ENCODE data around the gene GJC3.
A peak's percentile ranks its signal among the peaks of the same experiment; 100 is the strongest.
"Not testable (repeated sequence)": the region's sequence is repeated elsewhere in the genome, so short reads cannot be mapped to it uniquely, and the experiment has no call there.

GJC3 gene, protein sequence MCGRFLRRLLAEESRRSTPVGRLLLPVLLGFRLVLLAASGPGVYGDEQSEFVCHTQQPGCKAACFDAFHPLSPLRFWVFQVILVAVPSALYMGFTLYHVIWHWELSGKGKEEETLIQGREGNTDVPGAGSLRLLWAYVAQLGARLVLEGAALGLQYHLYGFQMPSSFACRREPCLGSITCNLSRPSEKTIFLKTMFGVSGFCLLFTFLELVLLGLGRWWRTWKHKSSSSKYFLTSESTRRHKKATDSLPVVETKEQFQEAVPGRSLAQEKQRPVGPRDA

DNA sequence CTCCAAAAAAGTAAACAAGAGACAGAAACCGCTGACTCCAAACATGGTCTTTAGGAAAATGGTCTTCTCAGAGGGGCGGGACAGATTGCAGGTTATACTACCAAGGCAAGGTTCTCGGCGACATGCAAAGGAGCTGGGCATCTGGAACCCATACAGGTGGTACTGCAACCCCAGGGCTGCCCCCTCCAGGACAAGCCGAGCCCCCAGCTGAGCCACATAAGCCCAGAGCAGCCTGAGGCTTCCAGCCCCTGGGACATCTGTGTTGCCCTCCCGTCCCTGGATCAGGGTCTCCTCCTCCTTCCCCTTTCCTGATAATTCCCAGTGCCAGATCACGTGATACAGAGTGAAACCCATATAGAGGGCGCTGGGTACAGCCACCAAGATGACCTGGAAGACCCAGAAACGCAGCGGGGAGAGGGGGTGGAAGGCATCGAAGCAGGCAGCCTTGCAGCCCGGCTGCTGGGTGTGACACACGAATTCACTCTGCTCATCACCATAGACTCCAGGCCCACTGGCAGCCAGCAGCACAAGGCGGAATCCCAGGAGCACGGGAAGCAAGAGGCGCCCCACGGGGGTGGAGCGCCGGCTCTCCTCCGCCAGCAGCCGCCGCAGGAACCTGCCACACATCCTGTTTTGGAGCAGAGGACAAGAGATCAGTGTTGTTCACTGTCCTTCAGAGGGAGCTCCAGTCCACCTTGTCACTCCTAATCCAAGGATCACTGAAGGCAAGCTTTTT, at the start of gene GJC3:
Gene GJC3 (minus strand): TSS at position 627 of the 736 bp plus-strand sequence. CDS start 0 bp downstream, at position 627.
- peak; percentile 22 for DNase-seq

DNA sequence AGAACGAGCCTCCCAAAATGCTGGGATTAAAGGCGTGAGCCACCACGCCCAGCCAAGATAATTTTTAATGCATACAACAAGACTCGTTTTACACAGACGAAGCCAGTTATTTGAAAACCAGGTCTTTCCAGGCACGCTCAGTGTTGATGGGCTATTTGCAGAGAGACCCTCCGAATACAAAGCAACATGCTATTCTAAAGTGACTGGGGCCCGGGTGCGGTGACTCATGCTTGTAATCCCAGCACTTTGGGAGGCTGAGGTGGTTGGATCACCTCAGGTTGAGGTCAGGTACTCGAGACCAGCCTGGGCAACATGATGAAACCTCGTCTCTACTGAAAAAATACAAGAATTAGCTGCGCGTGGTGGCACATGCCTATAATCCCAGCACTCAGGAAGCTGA, 47.2 kb upstream of the GJC3 start:
- no peak for DNase-seq

DNA sequence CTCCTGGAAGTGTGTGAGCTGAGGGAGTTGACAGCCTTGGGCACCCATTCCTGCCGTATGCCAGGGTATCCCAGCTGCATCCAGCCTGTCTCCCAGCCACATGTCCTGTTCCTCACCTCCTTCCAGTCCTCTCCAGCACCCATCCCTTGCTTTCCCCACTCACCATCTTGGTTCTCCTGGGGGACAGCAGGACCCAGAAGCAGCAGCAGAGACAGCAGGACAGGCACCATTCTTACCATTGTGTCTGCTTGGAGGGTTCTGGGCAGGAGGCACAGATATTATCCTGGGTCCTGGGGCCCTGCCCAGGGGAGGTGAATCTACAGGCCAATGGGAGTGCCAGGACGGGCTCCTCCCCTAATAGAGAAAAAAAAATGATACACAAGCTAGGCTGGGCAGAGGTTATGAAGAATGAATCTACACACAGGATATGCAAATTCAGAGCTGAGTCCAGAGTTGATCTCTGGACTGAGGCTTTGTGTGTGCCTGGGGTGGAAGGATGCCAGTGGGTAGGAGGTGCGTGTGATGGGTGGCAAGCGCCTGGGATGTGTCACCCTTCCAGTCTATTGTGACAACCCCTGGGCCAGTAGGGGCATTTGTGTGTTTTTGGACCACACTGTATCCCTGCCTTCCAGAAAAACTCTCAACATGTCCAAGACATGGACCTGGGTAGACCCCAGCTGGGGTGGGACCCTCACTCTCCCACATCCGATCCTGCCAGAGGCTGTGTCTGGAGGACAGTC, 46.5 kb upstream of the GJC3 start, which contains the start of gene AZGP1:
Gene AZGP1 (minus strand): TSS at position 250 of the 740 bp plus-strand sequence. CDS start 11 bp downstream, at position 239.
- no peak for DNase-seq

DNA sequence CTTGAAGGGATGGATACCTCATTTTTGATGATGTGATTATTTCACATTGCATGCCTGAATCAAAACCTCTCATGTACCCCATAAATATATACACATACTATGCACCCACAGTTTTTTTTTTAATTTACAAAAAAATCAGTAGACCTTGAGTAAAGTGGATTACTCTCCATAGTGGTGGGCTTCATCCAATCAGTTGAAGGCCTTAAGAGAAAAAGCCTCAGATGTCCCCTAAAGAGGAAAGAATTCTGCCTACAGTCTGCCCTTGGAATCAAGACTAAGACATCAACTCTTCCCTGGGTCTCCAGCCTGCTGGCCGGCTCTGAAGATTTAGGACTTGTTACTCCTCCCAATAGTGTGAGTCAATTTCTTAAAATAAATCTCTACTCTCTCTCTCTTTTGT, 45.3 kb upstream of the GJC3 start:
- no peak for DNase-seq

DNA sequence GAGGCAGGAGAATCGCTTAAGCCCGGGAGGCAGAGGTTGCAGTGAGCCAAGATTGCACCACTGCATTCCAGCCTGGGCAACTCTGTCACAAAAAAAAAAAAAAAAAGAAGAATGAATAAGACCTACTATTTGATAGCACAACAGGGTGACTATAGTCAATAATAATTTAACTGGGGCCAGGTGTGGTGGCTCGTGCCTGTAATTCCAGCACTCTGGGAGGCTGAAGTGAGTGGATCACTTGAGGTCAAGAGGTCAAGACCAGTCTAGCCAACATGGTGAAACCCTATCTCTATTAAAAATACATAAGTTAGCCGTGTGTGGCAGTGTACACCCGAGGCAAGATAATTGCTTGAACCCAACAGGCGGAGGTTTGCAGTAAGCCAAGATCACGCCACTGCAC, 44.4 kb upstream of the GJC3 start:
- not testable (repeated sequence) for DNase-seq

DNA sequence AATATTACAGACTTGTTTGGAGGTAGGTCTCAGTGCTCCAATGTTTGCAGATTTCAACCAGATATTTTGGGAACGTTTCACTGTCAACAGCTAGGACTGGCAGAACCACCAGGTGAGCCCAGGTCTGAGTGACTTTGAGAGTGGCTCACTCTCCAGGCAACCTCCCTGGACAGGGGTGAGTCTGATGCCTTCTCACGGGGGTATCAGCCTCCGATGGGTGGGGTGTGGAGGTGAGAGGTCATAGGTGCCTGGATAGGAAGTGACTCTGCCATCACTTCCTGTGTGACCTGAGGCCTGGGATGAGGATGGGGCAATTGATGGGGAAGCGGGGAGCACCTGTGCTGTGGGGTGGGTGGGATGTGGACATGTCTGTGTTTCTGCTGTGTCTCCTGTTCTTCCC, 41.8 kb upstream of the GJC3 start:
- no peak for DNase-seq

DNA sequence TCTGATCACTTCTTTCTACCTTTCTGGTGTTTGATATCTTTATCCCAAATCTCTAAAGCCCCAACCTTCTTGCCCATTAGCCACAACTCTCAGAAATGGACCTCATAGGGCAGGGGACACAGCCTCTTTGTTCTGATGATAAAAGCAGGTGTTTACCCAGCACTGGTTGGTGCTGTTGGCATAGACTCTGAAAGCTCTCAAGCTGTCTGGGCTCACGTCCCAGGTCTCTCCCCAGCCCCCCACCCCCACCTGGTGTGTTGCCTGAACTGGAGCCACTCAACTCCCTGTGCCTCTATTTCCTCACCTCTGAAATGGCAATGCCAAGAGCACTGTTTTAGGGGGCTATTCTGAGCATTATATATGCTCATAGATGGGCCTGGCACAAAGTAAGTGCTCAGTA, 40.4 kb upstream of the GJC3 start:
- not testable (repeated sequence) for DNase-seq

DNA sequence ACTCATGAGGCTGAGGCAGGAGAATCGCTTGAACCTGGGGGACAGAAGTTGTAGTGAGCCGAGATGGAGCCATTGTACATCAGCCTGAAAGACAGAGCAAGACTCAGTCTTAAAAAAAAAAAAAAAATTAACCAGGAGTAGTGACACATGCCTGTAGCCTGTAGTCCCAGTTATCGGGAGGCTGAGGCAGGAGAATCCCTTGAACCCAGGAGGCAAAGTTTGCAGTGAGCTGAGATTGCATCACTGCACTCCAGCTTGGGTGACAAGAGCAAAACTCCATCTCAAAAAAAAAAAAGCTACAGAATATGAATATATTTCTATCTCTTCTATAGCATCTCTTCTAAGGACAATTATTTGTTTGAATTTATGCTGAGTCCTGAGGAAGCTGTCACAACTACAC, 39.9 kb upstream of the GJC3 start:
- no peak for DNase-seq

DNA sequence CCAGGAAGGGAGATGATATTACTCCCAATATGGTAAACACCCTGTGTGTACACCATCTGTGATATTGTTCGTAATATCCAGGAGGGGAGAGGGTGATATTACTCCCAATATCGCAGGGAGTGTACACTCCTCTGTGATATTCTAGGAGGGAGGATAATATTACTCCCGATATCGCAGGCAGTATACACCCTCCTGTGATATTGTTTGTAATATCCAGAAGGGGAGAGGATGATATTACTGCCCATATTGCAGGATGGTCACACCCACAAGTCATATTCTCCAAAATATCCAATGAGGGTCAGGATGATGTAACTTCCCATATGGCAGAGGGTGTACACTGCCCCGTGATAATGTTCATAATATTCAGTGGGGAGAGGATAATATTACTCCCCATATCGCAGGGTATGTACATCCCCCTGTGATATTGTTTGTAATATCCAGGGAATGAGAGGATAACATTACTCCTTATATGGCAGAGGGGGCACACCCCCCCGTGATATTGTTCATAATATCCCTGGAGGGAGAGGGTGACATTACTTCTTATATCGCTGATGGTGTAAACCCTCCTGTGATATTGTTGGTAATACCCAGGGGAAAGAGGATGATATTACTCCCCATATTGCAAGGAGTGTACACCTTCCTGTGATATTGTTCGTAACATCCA, 29.3 kb upstream of the GJC3 start:
- no peak for DNase-seq

DNA sequence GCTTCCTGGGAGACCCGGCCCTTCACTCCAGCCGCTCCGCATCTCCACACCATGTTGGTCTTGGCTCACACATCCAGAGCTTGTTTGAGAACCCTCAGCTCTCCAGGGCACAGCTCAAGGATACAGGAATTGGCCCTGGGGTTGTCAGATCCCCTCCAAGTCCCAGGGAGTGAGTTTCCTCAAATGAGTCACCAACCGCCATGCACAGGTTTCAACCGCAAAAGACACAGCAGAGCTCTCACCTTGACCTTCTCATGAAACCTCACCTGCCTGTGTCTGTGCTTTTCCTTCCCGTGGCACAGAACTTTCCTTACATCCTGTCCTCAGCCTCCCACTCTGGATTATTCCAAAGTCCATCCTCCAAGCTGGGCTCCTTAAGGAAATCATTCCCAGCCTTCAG, 25.8 kb upstream of the GJC3 start:
- no peak for DNase-seq

DNA sequence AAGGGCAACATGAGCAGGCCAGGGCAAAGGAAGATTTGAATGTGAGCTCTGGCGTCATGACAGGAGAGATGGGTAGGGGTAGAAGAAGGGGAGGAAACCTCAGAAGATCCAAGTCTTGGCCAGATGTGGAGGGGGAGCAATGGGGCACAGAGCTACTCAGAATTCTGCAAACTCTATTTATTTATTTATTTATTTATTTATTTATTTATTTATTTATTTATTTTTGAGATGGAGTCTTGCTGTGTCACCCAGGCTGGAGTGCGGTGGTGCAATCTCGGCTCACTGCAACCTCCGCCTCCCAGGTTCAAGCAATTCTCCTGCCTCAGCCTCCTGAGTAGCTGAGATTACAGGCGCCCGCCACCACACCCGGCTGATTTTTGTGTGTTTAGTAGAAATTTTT, 25.2 kb upstream of the GJC3 start:
- DNase-seq: not testable (repeated sequence)

DNA sequence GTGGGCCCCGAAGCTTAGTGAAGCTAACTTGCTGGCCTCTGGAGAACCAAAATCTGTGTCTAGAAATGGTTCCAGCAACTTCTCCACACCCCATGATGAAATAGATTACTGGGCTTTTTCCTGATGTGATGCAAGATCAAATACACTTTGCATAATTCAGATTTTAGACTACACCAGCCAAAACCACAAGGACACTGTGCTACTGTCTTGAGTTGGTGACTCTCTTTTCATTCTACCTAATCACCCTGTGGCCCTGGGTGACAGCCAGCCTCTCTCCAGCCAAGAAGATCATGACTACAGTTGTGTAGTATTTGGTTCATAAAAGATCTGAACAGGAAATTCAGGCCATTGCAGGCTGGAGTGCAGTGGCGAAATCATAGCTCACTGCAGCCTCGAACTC, 24.2 kb upstream of the GJC3 start:
- no peak for DNase-seq

DNA sequence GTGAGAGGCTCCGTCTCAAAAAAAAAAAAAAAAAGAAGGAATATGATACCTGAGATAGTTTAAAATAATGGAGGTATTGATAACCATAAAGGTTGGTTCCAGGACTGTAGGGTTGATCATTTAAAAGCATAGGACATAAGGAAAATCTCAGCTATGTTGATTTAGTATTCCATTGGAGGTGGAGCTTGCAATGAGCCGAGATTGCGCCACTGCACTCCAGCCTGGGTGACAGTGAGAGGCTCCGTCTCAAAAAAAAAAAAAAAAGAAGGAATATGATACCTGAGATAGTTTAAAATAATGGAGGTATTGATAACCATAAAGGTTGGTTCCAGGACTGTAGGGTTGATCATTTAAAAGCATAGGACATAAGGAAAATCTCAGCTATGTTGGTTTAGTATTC, 23.2 kb upstream of the GJC3 start:
- not testable (repeated sequence) for DNase-seq

DNA sequence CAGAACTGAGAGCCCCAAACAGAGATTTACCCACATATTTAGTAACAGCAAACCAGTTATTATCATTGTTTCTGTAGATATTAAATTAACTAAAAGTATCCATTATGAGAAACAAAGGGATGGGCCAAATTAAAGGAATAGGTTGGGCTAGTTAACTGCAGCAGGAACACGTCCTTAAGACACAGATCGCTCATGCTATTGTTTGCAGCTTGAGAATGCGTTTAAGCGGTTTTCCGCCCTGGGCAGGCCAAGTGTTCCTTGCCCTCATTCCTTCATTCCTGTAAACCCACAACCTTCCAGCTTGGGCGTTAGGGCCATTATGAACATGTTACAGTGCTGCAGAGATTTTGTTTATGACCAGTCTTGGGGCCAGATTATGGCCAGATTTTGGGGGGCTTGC, 21.4 kb upstream of the GJC3 start:
- not testable (repeated sequence) for DNase-seq

DNA sequence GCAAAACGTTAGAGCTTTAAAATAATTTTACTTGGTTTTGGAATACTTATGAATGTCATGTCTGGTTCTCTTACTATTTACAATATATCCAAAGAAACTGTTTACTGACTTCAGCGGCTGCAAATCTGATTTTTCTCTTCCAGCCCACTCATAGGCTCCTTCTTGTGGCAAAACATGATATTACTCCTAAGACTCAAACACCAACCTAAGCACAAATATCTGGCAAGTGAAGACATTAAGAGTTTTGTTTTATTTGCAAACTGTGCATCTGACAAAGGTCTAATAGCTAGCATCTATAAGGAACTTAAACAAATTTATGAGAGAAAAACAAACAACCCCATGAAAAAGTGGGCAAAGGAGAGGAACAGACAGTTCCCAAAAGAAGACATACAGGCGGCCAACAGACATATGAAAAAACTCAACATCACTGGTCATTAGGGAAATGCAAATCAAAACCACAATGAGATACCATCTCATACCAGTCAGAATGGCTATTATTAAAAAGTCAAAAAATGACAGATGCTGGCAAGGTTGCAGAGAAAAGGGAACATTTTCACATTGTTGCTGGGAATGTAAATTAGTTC, 20.3 kb upstream of the GJC3 start:
- no peak for DNase-seq

DNA sequence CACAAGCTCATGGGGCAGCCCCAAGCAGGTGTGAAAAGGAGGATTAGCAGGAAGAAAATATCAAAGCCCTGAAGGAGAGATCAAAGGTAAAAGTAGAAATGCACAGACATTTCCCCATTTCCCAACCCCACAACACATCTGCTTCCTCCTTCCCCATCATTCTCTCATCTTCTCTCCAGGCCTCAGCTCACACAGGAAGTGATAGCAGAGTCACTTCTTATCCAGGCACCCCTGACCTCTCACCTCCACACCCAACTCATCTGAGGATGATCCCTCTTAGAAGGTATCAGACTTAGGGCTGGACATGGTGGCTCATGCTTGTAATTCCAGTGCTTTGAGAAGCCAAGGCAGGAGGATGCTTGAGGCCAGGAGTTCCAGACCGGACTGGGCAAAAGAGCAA, 18.2 kb upstream of the GJC3 start:
- no peak for DNase-seq

DNA sequence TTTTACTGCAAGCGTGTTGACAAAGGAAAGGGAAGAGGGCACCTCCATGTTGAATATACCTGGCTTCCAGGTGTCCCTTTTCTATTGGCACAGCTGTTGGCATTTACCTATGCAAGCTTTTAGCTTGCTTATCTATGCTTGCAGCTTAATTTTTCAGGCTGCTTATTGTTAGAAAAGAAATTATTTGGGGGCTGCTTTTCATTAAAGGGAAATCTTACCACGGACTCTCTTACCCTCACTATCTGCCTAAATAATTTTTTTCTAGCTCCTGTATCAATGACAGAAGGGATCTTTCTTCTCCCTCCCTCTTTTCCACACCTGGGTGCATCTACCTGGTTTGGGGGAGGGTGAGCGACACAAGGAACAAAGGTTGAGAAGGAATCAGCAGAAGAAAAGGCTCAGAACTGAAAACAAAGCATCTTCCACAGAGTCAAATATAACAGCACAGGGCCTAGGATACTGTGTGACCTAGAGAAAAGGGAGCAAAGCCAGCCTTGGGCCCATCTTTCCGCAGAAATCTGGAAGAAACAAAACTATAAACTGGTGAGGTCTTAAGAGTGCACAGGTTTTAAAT, 15.2 kb upstream of the GJC3 start:
- no peak for DNase-seq

DNA sequence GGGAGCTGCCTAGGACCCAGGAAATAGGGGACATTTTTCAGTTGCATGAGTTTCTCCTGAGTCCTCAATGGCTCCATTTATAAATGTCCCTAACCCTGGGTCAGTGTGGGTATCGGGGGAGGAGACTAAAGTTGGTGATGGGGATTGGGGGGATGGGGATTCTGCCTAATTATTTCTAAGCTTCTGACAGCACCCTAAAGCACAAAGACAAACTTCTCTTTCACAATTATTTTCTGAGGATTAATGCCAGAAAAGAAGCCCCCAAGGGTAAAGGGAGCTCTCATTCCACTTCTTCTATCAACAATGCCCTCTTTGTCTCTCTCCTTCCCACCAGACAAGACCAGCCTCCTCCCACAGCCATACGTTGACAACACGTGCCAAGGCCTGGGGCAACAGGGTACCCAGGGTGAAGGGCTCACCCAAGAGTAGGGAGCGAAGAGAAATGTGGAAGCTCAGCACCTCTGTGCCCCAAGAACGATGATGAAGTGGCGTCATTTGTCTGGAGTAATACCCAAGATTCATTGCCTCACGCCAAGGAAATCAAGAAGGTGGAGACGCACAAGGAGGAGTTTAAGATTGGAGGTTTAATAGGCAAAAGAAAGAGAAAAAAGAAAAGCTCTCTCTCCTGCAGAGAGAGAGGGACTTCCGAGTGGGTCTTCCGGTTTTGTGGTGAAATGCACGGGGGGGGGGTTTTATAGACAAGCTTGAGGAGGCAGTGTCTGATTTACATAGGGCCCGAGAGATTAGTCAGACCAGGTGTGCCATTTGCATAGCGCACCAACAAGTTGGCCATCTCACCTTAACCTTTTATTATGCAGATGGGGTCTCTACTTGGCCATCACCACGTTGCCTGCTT, 14.4 kb upstream of the GJC3 start:
- no peak for DNase-seq

DNA sequence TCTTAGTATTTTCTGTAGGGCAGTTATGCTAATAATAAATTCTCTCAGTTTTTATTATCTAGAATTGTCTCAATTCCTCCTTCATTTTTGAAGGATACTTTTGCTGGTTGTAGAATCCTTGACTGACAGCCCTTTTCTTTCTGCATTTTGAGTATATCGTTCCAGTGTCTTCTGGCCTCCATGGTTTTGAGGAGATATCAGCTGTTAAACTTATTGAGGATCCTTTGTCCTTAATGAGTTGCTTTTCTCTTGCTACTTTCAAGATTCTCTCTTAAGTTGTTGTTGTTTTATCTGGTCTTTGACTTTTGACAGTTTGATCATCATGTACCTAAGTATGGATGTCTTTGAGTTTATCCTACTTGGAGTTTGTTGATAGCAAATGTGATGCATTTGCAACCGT, 8.9 kb upstream of the GJC3 start:
- no peak for DNase-seq

DNA sequence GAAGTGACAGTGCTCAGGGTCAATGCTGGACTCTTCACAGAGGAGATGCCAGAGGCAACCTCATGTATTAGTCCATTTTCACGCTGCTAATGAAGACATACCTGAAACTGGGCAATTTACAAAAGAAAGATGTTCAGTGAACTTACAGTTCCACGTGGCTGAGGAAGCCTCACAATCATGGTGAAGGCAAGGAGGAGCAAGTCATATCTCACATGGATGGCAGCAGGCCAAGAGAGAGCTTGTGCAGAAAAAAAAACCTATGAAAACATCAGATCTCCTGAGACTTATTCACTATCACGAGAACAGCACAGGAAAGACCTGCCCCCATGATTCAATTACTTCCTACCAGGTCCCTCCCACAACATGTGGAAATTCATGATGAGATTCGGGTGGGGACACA, 5.6 kb upstream of the GJC3 start:
- DNase-seq: not testable (repeated sequence)

DNA sequence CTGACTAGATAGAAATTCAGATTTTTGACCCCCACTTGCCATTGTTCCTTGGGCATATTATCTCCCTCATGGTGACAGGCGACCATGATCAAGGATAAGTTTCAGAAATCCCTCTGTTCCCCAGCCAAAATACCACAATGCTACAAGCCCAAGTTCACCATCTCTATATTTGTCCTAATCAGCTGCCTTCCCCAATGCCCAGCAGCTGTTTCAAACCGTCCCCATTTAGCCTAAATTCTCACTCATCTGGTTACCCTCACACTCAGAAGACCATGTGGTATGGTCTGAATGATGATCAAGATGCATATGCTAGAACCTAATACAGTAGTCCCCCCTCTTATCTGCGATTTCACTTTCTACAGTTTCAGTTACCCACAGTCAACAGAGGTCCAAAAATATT, 956 bp upstream of the GJC3 start:
- DNase-seq: no peak

DNA sequence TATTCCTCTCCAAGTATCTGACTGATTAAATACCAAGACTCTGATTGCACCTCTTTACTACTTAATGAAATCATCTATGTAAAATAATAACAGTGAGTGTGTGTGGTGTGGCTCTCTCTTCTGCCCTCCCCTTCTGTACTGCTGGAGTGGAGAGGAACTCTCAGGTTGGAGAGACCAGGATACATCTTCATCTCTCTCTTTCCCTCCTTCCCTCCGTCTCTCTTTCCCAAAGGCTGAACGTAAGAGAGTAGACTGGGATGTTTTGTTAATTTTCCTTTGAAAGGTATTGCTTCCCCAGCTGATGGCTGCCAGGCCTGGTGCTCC, 272 bp upstream of the GJC3 start:
- no peak for DNase-seq

Data from activated CD4-positive, alpha-beta T cell treated with anti-CD3 and anti-CD28 coated beads, Interleukin-2, amount 50 U/mL, for 1 hour (primary cell).